ENCODE results near the gene ZSCAN2.

The ZSCAN2 gene

GRCh38 chr15:84658080-84658787, 57.4 kb downstream of the ZSCAN2 start, which contains the start of gene NMB:
Gene NMB, minus strand, starts transcription at chr15:84658199. Its CDS starts 47 bp downstream, at chr15:84658152.
- TF ChIP-seq ZFX (IDR thresholded peaks at IDR 0.05), result no peak
- peak; percentile 78 for TF ChIP-seq CTCF (conservative IDR thresholded peaks at IDR 0.05)
- peak within 1 kb of the TSS; percentile 41 for H3K27ac ChIP-seq

GRCh38 chr15:84658788-84659411, 58.1 kb downstream of the ZSCAN2 start:
- H3K27ac ChIP-seq, result peak overlapping the region; percentile 41
- no peak for TF ChIP-seq ZFX (IDR thresholded peaks at IDR 0.05)
- TF ChIP-seq CTCF (conservative IDR thresholded peaks at IDR 0.05), result no peak

- no peak for TF ChIP-seq CTCF (conservative IDR thresholded peaks at IDR 0.05)
- no peak for TF ChIP-seq ZFX (IDR thresholded peaks at IDR 0.05)
- no peak overlapping the region for H3K27ac ChIP-seq
Observed at GRCh38 chr15:84659904-84660781, 59.3 kb downstream of the ZSCAN2 start.

GRCh38 chr15:84661001-84661400, 60.2 kb downstream of the ZSCAN2 start:
- TF ChIP-seq CTCF (conservative IDR thresholded peaks at IDR 0.05) (no peak), ZFX (IDR thresholded peaks at IDR 0.05) (no peak)
- no peak overlapping the region for H3K27ac ChIP-seq

- no peak for TF ChIP-seq ZFX (IDR thresholded peaks at IDR 0.05)
- no peak for TF ChIP-seq CTCF (conservative IDR thresholded peaks at IDR 0.05)
Observed at GRCh38 chr15:84666373-84666772, 65.6 kb downstream of the ZSCAN2 start.

GRCh38 chr15:84668221-84668982, 67.6 kb downstream of the ZSCAN2 start:
- TF ChIP-seq ZFX (IDR thresholded peaks at IDR 0.05), result no peak
- no peak for TF ChIP-seq CTCF (conservative IDR thresholded peaks at IDR 0.05)
- no peak overlapping the region for H3K27ac ChIP-seq

More at GRCh38 chr15:84666373-84666772, 65.6 kb downstream of the ZSCAN2 start:
- no peak overlapping the region for H3K27ac ChIP-seq
